Measurements from ENCODE around the gene PCDH9. TPM values are rescaled to one million over a fixed set of nuclear protein-coding genes. Genes with fewer than 3 reads are reported as not detected.
A peak's percentile ranks its signal among the peaks of the same experiment; 100 is the strongest.

Gene PCDH9
- total RNA-seq, 2 donors from 2014 or later, result 0.95 to 1.8 TPM

DNA sequence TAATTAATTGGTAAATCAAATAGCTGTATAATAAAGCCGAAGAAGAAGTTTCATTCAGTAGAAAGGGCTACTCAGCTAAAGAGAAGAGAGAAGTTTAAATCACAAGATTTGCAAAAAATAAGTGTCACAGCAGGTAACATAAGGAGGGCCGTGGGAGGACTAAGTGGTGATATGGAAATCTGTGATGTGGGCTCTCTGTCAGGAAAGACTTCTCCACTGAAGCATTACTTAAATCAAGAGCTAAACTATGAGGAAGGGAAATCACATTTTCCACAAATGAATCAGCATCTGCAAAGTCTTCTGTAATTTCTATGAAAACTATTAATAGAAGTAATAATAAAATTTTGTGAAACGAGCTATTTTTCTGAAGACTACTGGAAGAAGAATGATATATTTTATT, 153.8 kb downstream of the PCDH9 start:
- Histone ChIP-seq H3K9me3 (ENCODE audit: control insufficient read depth, low read length) (no peaks in the 10 kb centered on the region), H3K9ac (ENCODE audit: extremely low read depth, low read length, poor library complexity, severe bottlenecking) (no peak overlapping the region), H3K27me3 (ENCODE audit: control insufficient read depth, insufficient read depth, low read length, poor library complexity, severe bottlenecking) (peaks cover under 1% of the 10 kb centered on the region), H3K4me3 (ENCODE audit: low read length) (no peak overlapping the region), H3K4me1 (ENCODE audit: control insufficient read depth, insufficient read depth, low read length) (no peaks in the 10 kb centered on the region), H3K27ac (ENCODE audit: low read depth, low read length) (no peak overlapping the region), H3K36me3 (ENCODE audit: control insufficient read depth, insufficient read depth, low read length) (no peaks in the 10 kb centered on the region)
- Mint-ChIP-seq H3K9me3 (no peaks in the 10 kb centered on the region), H3K4me1 (peaks cover 16% of the 10 kb centered on the region), H3K27ac (no peak overlapping the region), H3K4me3 (no peak overlapping the region), H3K36me3 (ENCODE audit: low read depth) (no peaks in the 10 kb centered on the region), H3K27me3 (ENCODE audit: insufficient read depth) (no peaks in the 10 kb centered on the region)
- WGBS, 2 experiments (ENCODE audit: insufficient coverage in 1 of 2, insufficient read length in 1 of 2), result 79 to 100% methylated on average over 1 to 2 of the region's 3 CpGs
- no peak for TF ChIP-seq CTCF (conservative IDR thresholded peaks at IDR 0.05)
- no peak for DNase-seq

DNA sequence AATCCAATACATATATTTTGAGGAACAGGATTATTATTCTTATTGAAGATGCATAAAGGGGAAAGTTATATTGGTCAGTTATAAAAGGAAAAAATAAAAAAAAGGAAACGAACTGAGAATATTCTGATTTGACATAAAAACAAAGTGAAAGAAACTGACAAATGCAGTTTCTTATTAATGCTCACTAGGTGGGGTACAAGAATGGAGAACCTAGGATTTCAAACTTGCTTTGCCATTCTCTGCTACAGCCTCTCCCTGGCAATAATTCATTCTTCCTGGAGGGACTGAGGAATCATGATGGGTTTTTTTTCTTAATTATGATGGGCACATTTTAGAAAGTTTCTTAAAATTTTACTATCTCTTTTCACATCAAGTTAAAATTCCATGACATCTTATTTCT, 154.9 kb downstream of the PCDH9 start:
- Histone ChIP-seq H3K27me3 (ENCODE audit: control insufficient read depth, insufficient read depth, low read length, poor library complexity, severe bottlenecking) (peaks cover 5% of the 10 kb centered on the region), H3K4me1 (ENCODE audit: control insufficient read depth, insufficient read depth, low read length) (no peaks in the 10 kb centered on the region), H3K36me3 (ENCODE audit: control insufficient read depth, insufficient read depth, low read length) (no peaks in the 10 kb centered on the region), H3K4me3 (ENCODE audit: low read length) (no peak overlapping the region), H3K9me3 (ENCODE audit: control insufficient read depth, low read length) (no peaks in the 10 kb centered on the region), H3K27ac (ENCODE audit: low read depth, low read length) (no peak overlapping the region), H3K9ac (ENCODE audit: extremely low read depth, low read length, poor library complexity, severe bottlenecking) (no peak overlapping the region)
- H3K4me3 Mint-ChIP-seq, result no peak overlapping the region
- peak; percentile 60 for TF ChIP-seq CTCF (conservative IDR thresholded peaks at IDR 0.05)
- H3K27me3 Mint-ChIP-seq (ENCODE audit: insufficient read depth), result no peaks in the 10 kb centered on the region
- DNase-seq, result no peak
- no peak overlapping the region for H3K27ac Mint-ChIP-seq
- no peaks in the 10 kb centered on the region for H3K36me3 Mint-ChIP-seq (ENCODE audit: low read depth)
- H3K9me3 Mint-ChIP-seq, result no peaks in the 10 kb centered on the region
- WGBS, 2 experiments (ENCODE audit: insufficient coverage in 1 of 2, insufficient read length in 1 of 2), result 52% methylated on average over 1 of the region's 1 CpG; no CpG with 5 or more reads in 1 of the 2 experiments
- peaks cover 23% of the 10 kb centered on the region for H3K4me1 Mint-ChIP-seq

- no peaks in the 10 kb centered on the region for H3K36me3 ChIP-seq (ENCODE audit: control insufficient read depth, insufficient read depth, low read length)
- H3K4me1 Mint-ChIP-seq, result peaks cover 20% of the 10 kb centered on the region
- H3K27me3 ChIP-seq (ENCODE audit: control insufficient read depth, insufficient read depth, low read length, poor library complexity, severe bottlenecking), result peaks cover 13% of the 10 kb centered on the region
- H3K27ac Mint-ChIP-seq, result no peak overlapping the region
- H3K4me3 ChIP-seq (ENCODE audit: low read length), result no peak overlapping the region
- H3K9me3 Mint-ChIP-seq, result no peaks in the 10 kb centered on the region
- H3K9me3 ChIP-seq (ENCODE audit: control insufficient read depth, low read length), result no peaks in the 10 kb centered on the region
- no peak for TF ChIP-seq CTCF (conservative IDR thresholded peaks at IDR 0.05)
- peaks cover 3% of the 10 kb centered on the region for H3K4me1 ChIP-seq (ENCODE audit: control insufficient read depth, insufficient read depth, low read length)
- DNase-seq, result no peak
- H3K27me3 Mint-ChIP-seq (ENCODE audit: insufficient read depth), result no peaks in the 10 kb centered on the region
- no peak overlapping the region for H3K9ac ChIP-seq (ENCODE audit: extremely low read depth, low read length, poor library complexity, severe bottlenecking)
- no peak overlapping the region for H3K4me3 Mint-ChIP-seq
- H3K27ac ChIP-seq (ENCODE audit: low read depth, low read length), result no peak overlapping the region
- 92 to 93% methylated on average over 2 to 3 of the region's 3 CpGs for WGBS, 2 experiments (ENCODE audit: insufficient coverage in 1 of 2, insufficient read length in 1 of 2)
- H3K36me3 Mint-ChIP-seq (ENCODE audit: low read depth), result no peaks in the 10 kb centered on the region
These were observed 158.1 kb downstream of the PCDH9 start for GRCh38 chr13:67071918-67072598.
